HG03354 (cell line): ENCODE data around the gene DYNLT3.

ENCODE experiments used
- ATAC-seq: cut with Tn5 transposase; IDR thresholded peaks from one replicate; pipeline ENCODE4 v1.9.1; 2021; ENCODE audit warnings: mild to moderate bottlenecking; ENCODE audit not compliant: unreplicated experiment, poor library complexity, severe bottlenecking

The DYNLT3 gene

DNA sequence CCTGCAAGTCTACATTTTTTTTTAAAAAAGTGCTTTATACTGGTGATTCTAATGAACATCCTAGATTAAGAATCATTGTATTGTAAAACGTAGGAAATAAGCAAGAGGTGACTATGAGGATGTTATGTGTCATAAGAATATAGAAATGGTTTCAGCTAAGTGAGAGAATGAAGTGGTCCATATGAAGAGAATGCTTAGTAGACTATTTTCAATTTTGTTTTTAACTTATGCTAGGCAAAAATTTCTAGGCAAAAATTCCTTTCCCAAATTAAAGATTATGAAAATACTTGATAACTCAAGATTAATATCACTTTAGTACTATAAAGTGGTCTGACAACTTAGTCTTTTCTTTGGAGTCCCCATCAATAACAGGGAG is 825 bp downstream of the DYNLT3 start:
- ATAC-seq, result no peak

DNA sequence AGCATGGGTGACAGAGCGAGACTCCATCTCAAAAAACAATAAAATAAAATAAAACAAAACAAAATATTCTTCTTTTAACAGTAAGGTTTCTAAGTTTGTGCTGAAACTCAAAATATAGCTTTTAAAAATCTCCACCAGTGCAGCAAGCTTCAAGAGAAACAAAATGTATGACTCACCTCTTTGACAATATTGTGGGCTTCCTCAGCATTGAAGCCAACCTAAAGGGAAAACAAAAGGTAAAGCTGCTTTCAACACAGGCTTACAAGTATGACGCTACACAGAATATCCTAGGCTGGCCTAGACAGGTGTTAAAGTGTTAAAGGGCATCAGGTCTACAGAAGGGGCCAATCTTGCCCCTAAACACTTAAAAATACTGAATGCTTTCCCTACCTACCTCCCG is 1.2 kb downstream of the DYNLT3 start:
- ATAC-seq, result no peak

DNA sequence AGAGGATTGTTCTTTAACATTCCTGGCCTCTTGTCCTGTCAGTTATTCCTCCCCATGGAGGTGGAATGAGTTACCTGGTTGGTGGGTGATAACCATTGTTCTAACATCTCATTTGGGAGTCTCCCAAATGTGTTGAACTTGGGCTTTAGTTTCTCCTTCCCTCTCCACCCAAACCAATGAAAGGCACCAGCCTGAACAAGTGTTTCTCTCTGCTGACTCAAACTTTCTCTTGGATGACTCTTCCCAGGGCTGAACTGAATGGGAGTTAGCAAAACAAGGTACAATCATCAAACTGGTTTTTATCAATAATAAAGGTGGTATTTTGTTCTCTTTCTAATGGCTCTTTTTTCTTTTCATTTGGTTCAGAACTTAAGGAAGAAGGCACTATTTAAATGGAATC is 2.7 kb downstream of the DYNLT3 start:
- no peak for ATAC-seq

GRCh38 chrX:37840931-37841330 is 6.4 kb downstream of the DYNLT3 start:
- no peak for ATAC-seq

DNA sequence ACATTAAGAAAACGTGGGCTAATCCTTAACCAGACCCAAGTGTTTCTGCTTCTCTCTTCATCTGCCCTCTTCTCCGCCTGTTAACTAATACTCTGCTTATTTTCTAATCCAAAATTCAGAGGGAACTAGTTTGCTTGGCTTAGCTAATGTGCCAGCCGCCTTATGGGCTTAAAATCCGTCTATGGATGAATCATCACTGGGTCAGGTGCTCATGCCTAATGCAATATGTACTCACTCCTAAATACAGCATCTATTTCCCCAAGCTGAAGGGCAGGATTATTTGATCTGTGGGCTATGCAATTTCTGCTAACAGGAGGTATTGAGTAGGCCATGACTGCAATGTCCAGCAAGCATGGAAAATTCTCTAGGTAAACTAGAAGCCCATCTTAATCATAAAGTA is 12.4 kb downstream of the DYNLT3 start:
- no peak for ATAC-seq

GRCh38 chrX:37830371-37830770 is 17.0 kb downstream of the DYNLT3 start:
- no peak for ATAC-seq

DNA sequence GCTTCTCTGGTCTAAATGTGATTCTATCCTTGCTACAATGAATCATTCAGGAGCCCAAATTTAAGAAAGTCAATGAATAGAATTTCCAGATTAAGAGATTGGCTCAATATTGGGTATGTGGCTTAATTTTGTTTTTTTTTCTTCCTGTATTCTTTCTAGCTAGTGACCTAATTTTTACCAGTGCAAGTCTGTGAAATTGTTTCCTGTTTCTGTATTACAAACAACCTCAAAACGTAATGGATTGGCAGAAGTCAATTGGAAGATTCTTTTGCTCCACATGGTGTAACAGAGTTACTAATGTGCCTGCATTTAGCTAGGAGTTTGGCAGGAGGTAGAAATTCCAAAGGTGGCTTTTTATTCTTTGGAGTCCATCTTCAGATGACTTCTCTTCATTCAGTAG is 17.6 kb downstream of the DYNLT3 start:
- no peak for ATAC-seq

GRCh38 chrX:37825215-37825842 is 22.0 kb downstream of the DYNLT3 start:
- peak; percentile 76 for ATAC-seq

DNA sequence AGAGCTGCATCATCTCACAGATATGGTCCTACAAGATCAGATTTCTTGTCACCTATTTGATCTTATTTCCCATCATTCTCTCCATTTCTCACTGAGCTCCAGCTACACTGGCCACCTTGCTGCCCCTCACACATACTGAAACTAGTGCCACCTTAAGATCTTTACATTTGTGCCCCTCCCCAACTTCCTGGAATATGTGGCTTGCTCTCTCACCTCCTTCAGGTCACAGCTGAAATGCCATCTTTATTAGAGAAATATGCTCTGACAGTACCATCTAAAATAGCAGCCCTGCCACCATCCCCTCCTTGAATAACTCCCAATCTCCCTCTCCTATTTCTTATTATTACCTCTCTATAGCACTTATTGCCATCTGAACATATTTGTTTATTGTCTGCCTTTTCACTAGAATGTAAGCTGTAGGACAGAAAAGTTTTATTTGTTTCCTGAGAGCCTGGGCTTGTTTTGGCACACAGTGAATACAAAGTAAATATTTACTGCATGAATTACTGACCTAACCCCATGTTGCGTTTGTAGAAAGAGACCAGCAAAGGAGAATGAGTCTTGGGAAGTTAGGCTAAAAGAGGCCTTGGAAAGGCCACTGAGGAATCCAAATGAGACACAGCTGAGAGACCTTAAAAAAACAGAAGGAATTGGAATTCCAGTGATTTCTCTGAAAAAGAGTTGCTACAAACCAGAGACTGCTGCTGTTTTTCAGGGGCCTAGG is 22.7 kb downstream of the DYNLT3 start:
- no peak for ATAC-seq

DNA sequence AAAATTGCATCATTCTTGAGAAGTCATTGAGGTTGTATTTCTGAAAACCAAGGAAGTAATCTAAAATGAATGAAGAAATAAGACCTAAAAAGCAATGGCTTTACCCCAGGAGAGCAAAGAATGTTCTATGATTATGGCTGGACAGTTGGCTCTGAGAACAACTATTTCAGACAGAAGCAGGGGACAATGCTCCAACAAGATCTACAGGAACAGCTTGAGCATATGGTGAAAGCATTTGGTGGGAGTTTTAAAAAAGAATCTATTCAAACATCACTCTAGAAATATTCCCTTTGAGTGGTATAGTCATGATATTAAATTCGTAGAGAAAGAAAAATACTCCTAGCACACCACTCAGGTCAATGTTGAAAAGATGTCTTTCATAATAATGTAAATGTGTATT is 26.7 kb downstream of the DYNLT3 start:
- no peak for ATAC-seq

GRCh38 chrX:37818031-37818430 is 29.3 kb downstream of the DYNLT3 start:
- peak; percentile 73 for ATAC-seq

GRCh38 chrX:37817579-37817978 is 29.8 kb downstream of the DYNLT3 start:
- peak; percentile 68 for ATAC-seq

DNA sequence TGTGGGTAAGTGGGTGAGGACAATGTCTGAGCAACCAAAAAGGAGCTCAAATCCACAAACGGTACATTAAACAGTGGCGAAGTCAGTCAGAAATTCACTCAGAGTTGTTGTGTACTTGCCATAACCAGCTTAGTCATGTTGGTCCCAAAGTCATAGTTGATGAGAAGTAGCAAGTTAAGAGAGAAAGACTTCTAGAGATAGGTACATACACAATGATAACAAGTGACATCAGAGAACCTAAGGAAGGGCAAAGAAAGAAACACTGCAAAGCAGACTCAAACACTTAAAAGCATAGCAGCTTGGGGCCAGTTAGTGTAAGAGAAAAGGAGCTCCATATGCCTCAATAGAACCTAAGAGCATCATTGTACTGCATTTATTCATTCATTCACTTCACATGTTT is 30.2 kb downstream of the DYNLT3 start:
- ATAC-seq, result peak; percentile 12

DNA sequence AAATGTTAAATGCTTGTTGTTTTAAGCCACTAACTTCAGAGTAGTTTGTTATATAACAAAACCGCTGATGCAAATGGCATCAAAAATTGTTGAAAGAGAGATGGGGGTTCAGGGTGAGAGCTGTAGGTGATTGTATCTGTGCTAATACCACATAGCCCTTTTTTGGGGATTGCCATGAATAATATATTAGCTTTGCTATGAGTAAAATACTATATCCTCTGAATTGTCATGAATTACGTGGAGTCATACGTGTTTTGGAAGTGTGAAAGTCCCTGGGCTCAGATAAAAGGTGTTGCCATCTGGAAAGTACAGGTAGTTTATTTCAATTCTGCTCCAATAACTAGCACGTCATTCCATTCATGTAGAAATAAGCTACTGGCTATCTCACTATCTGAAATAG is 30.6 kb downstream of the DYNLT3 start:
- peak; percentile 18 for ATAC-seq

- ATAC-seq, result no peak
These were observed 32.0 kb downstream of the DYNLT3 start for GRCh38 chrX:37815366-37815765.

DNA sequence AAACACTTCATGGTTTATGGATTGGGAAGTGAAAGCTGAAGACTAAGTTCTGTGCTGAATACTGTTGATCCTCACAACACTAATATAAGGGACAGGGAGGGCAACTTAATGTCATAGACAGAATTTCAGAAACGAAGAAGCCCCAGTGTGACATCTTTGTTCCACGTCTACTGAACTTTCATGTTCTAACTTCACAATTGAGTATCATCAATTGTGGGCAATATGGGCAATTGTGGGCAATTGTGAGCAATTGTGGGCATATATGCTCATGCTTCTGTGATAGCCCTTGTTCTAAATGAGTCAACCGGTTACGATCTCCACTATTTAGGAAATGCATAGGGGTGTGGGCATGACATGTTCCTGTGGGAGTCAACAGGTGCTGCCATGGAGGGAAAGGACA is 33.8 kb downstream of the DYNLT3 start:
- ATAC-seq, result no peak

DNA sequence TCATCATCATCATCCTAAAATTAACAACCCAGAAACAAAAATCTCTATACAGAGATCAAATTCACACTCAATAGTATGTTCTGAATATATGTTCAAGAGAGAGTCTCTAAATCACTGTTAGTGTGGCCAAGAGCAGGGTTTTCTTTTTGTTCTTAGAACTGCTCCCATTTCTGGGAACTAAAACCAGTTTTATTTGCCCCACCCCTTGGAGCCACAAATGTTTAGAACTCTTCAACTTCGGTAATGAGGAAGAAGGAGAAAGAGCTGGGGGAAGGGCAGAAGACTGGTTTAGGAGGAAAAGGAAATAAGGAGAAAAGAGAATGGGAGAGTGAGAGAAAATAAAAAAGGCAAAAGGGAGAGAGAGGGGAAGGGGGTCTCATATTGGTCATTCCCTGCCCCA is 35.3 kb downstream of the DYNLT3 start:
- no peak for ATAC-seq

DNA sequence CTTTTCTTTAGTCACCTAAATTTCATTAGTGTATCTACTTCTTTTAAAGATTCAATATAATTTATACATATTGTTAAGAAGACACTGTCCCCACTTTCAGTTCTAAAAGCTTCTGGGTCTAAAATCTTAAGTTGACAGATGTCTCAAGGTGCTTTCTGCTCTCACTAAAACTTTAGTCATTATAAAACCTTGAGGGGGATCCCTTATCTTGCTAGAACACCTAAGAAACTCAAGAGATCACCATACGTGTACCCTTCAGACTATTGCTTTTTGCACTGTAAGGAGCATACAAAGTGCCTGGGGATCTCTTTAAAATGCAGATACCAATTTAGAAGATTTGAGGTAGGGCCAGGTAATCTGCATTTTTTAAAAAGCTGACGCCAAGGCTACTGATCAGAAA is 37.4 kb downstream of the DYNLT3 start:
- ATAC-seq, result no peak

GRCh38 chrX:37803057-37803456 is 44.3 kb downstream of the DYNLT3 start:
- no peak for ATAC-seq

DNA sequence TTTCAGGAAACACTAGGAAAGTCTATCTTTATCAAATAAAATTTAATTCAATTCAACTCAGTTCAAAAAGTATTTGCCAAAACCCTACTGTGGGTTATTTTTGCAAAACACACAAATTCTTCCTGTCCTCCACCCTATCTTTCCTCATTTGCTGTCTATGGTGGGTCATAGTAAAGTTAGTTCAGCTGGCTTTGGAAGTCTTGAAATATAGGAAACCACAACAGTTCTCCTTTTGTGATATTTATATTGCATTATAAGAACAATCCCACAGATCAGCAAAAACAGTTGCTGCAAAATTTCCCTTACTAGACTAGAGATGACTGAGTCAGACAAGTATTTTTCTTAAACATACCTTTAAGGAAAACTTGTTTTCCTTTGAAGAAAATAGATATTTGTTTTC is 45.3 kb downstream of the DYNLT3 start:
- ATAC-seq, result no peak

DNA sequence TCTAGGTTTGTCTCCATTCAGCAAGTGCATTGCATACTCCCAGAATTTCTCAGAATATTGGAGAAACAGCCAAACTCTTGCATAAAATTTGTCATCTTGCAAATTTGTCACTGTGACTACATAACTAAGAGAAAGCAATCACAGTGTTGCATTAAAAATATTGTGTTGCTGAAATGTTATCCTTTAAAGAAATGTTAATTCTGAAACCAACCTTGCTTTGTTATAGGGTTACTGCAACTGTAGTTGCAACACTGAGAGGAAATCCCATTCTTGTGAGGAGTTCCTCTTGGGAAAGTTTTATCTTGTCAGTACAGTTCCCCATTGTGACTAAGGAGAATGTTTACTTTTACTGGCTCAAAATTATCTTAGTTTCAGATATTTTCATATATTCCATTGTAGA is 46.7 kb downstream of the DYNLT3 start:
- ATAC-seq, result no peak

DNA sequence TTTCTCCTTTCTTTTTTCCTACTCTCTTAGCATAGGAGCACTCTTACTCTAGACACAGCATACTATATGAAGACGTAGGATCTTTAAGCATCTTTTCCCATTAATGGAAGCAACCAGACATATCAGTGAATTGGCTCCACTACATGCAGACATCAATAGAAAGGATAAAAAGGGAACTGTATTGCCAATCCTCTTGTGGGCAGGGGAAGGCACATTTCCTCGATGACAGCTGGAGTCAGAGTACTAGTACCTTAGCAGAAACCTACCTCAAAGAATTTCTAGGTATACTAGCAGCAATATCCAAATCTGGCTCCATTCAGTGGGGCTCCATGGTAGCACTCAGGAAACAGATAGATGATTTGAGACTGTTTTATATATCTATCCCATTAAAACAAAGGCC is 47.4 kb downstream of the DYNLT3 start:
- no peak for ATAC-seq
